Measurements from ENCODE around the gene BRAT1.
A peak's percentile ranks its signal among the peaks of the same experiment; 100 is the strongest.

The BRAT1 gene

DNA sequence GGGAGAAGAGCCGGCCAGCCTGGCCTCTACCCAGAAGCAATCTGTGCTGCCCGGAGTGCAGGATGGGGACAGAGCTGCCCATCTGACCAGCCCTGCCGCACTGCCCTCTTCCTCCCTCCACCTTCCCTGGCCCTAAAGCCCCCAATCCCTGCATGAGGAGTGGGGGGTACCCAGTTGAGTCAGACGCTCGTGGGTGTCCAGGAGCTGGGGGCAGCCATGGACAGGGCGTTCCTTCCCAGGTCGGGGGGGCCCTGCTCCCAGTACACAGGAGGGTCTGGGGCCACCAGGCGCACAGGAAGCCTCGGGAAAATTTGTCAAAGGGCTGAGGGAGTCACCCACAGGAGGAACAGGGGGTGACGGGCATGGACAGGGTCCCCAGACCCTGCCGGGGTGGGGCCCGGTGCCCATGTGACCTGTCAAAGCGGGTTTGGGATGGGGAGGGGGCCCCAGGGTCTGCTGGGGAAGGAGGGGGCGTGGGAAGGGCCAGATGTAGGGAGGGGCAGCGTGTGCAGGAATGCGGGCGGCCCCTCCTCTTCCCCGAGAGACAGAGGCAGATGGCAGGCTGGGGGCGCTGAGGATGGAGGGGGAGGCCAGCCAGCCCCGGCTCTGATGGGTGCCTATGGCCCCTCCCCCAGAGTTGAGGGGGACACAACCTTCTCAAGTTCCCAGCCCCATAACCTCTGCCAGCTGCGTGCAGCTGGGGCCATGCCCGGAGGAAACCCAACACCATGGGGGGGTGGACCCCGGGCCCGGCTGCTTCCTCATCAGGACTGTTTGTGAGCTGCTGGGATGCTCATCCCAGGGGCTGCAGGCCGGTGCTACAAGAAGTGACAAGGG lies 57.6 kb downstream of the BRAT1 start:
- Histone ChIP-seq H3K4ac (ENCODE audit: low read depth, low read length) (peak overlapping the region; percentile 46), H3K56ac (ENCODE audit: low read length) (no peak overlapping the region), H3K36me3 (ENCODE audit: control insufficient read depth, insufficient read depth, low read length) (no peaks in the 10 kb centered on the region), H4K5ac (ENCODE audit: low read length) (no peak overlapping the region), H2BK15ac (replicated peaks; ENCODE audit: low read depth) (no peak overlapping the region), H2BK5ac (ENCODE audit: low read length) (no peak overlapping the region), H3K27me3 (ENCODE audit: insufficient read depth, low read length, poor library complexity) (no peaks in the 10 kb centered on the region), H4K8ac (ENCODE audit: low read depth, low read length) (no peak overlapping the region), H3K23ac (ENCODE audit: low read length) (no peak overlapping the region), H3K27ac (ENCODE audit: low read depth, low read length) (no peak overlapping the region), H3K4me3 (ENCODE audit: low read length) (no peak overlapping the region), H3K9ac (ENCODE audit: low read length) (no peak overlapping the region), H3K4me1 (ENCODE audit: control insufficient read depth, low read depth, low read length) (no peaks in the 10 kb centered on the region), H2BK120ac (ENCODE audit: low read depth, low read length) (no peak overlapping the region), H3K4me2 (ENCODE audit: low read length) (no peak overlapping the region), H3K79me2 (ENCODE audit: control insufficient read depth, insufficient read depth, low read length) (no peaks in the 10 kb centered on the region), H2AK5ac (ENCODE audit: low read length) (no peak overlapping the region), H3K79me1 (ENCODE audit: low read length) (no peaks in the 10 kb centered on the region), H3K18ac (ENCODE audit: low read length) (no peak overlapping the region)
- no peak for DNase-seq
- no CpG with 5 or more reads among the region's 25 CpGs for WGBS (ENCODE audit: extremely low coverage, insufficient coverage, low lambda C conversion rate)

DNA sequence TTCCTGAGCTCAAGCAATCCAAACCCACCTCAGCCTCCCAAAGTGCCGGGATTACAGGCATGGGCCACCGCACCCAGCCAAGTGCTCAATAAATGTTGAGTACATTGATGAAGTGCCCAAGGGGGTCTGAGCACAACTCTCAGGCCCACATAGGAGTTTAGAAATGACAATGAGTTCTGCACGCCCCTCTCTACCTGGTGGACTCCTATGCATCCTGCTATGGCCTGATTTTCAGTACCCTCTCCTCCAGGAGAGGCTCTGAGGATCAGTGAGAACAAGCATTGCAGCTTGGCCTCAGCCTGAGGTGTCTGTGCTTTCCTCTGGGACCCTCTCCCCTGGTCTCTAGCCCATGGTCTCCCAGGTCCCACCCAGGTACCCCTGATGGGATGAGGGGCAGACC lies 58.3 kb downstream of the BRAT1 start:
- H2BK5ac ChIP-seq (ENCODE audit: low read length) = no peak overlapping the region
- H4K8ac ChIP-seq (ENCODE audit: low read depth, low read length) = no peak overlapping the region
- H3K56ac ChIP-seq (ENCODE audit: low read length) = no peak overlapping the region
- no peaks in the 10 kb centered on the region for H3K4me1 ChIP-seq (ENCODE audit: control insufficient read depth, low read depth, low read length)
- no peaks in the 10 kb centered on the region for H3K79me2 ChIP-seq (ENCODE audit: control insufficient read depth, insufficient read depth, low read length)
- no peak overlapping the region for H3K18ac ChIP-seq (ENCODE audit: low read length)
- H3K4ac ChIP-seq (ENCODE audit: low read depth, low read length) = no peak overlapping the region
- no peaks in the 10 kb centered on the region for H3K79me1 ChIP-seq (ENCODE audit: low read length)
- DNase-seq = no peak
- H2BK15ac ChIP-seq (replicated peaks; ENCODE audit: low read depth) = no peak overlapping the region
- no peak overlapping the region for H4K5ac ChIP-seq (ENCODE audit: low read length)
- no peak overlapping the region for H3K9ac ChIP-seq (ENCODE audit: low read length)
- WGBS (ENCODE audit: extremely low coverage, insufficient coverage, low lambda C conversion rate) = no CpG with 5 or more reads among the region's 3 CpGs
- H3K4me3 ChIP-seq (ENCODE audit: low read length) = no peak overlapping the region
- H2BK120ac ChIP-seq (ENCODE audit: low read depth, low read length) = no peak overlapping the region
- H2AK5ac ChIP-seq (ENCODE audit: low read length) = no peak overlapping the region
- no peaks in the 10 kb centered on the region for H3K36me3 ChIP-seq (ENCODE audit: control insufficient read depth, insufficient read depth, low read length)
- H3K27ac ChIP-seq (ENCODE audit: low read depth, low read length) = no peak overlapping the region
- no peaks in the 10 kb centered on the region for H3K27me3 ChIP-seq (ENCODE audit: insufficient read depth, low read length, poor library complexity)
- no peak overlapping the region for H3K23ac ChIP-seq (ENCODE audit: low read length)
- no peak overlapping the region for H3K4me2 ChIP-seq (ENCODE audit: low read length)

DNA sequence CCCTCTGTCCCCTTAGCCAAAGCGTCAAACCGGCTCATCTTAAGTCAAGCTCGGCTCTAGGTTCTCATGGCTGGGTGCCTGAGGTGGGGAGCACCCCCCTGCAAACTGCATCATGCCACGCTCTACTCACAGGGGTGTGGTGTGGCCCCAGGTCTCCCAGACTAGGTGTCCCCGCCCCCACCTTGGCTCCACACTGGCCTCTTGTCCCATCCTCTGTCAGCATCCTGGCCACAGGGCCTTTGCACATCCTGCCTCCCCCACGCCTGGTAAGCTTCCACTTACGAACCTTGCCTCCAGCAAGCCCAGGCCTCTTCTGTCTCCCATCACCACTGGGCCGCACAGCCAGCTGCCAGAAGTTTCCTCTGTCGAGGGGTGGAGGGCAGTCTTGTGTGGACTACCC lies 58.9 kb downstream of the BRAT1 start:
- no peak overlapping the region for H2BK15ac ChIP-seq (replicated peaks; ENCODE audit: low read depth)
- DNase-seq = no peak
- H2AK5ac ChIP-seq (ENCODE audit: low read length) = peak overlapping the region; percentile 48
- H3K4me2 ChIP-seq (ENCODE audit: low read length) = no peak overlapping the region
- H3K23ac ChIP-seq (ENCODE audit: low read length) = no peak overlapping the region
- no peak overlapping the region for H2BK120ac ChIP-seq (ENCODE audit: low read depth, low read length)
- WGBS (ENCODE audit: extremely low coverage, insufficient coverage, low lambda C conversion rate) = no CpG with 5 or more reads among the region's 9 CpGs
- no peak overlapping the region for H3K9ac ChIP-seq (ENCODE audit: low read length)
- no peak overlapping the region for H3K4ac ChIP-seq (ENCODE audit: low read depth, low read length)
- H3K18ac ChIP-seq (ENCODE audit: low read length) = no peak overlapping the region
- H3K27ac ChIP-seq (ENCODE audit: low read depth, low read length) = peak overlapping the region; percentile 41
- no peak overlapping the region for H4K5ac ChIP-seq (ENCODE audit: low read length)
- H3K79me2 ChIP-seq (ENCODE audit: control insufficient read depth, insufficient read depth, low read length) = no peaks in the 10 kb centered on the region
- H2BK5ac ChIP-seq (ENCODE audit: low read length) = no peak overlapping the region
- H3K4me1 ChIP-seq (ENCODE audit: control insufficient read depth, low read depth, low read length) = no peaks in the 10 kb centered on the region
- peak overlapping the region; percentile 50 for H3K56ac ChIP-seq (ENCODE audit: low read length)
- no peak overlapping the region for H4K8ac ChIP-seq (ENCODE audit: low read depth, low read length)
- H3K27me3 ChIP-seq (ENCODE audit: insufficient read depth, low read length, poor library complexity) = no peaks in the 10 kb centered on the region
- H3K79me1 ChIP-seq (ENCODE audit: low read length) = no peaks in the 10 kb centered on the region
- H3K36me3 ChIP-seq (ENCODE audit: control insufficient read depth, insufficient read depth, low read length) = no peaks in the 10 kb centered on the region
- H3K4me3 ChIP-seq (ENCODE audit: low read length) = no peak overlapping the region

DNA sequence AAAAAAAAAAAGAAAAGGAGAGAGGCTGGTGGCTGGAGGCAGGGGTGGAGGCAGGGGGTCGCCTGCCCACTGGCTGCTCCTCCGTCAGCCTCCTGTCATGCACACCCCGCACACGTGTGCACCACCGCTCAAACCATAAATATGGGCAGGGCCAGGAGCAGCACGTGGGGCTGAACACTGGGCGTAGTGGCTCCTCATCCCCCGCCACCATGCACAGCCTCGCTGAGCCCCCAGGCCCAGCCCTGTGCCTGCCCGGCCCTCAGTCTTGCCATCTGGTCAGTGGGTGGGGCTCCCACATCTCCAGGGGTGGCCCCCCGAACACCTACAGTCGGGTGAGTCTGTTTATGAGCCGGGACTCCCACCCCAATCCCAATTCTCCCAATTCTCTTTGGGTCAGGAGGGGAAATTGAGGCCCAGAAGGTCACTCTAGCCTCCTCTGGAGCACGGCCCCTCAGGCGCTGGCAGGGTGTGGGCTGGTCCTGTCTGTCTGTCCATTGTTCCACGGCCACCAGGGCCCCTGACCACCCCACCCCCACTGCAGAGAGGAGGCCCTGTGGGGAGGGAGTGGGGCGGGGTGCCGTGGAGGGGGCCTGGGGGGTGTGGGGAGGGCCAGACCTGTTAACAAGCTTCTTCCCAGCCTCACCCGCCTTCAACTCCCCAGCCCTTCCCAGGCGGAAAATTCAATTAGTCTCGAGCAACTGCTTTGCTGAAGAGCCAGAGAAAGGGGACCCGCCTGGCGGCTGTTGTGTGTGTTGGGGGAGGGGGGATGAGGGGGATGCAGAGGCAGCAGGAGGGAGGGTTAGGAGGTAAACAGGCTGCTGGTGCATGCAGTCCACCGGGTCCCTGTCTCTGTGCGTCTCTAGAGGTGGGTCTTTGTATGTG lies 59.7 kb downstream of the BRAT1 start:
- peak; percentile 73 for DNase-seq
- Histone ChIP-seq H3K4me3 (ENCODE audit: low read length) (no peak overlapping the region), H3K79me1 (ENCODE audit: low read length) (no peaks in the 10 kb centered on the region), H4K5ac (ENCODE audit: low read length) (no peak overlapping the region), H3K27ac (ENCODE audit: low read depth, low read length) (peak overlapping the region; percentile 41), H2BK5ac (ENCODE audit: low read length) (no peak overlapping the region), H3K4me2 (ENCODE audit: low read length) (no peak overlapping the region), H3K79me2 (ENCODE audit: control insufficient read depth, insufficient read depth, low read length) (no peaks in the 10 kb centered on the region), H3K27me3 (ENCODE audit: insufficient read depth, low read length, poor library complexity) (no peaks in the 10 kb centered on the region), H3K9ac (ENCODE audit: low read length) (no peak overlapping the region), H3K36me3 (ENCODE audit: control insufficient read depth, insufficient read depth, low read length) (no peaks in the 10 kb centered on the region), H2BK15ac (replicated peaks; ENCODE audit: low read depth) (no peak overlapping the region), H3K18ac (ENCODE audit: low read length) (peak overlapping the region; percentile 9), H3K56ac (ENCODE audit: low read length) (peak overlapping the region; percentile 50), H3K4ac (ENCODE audit: low read depth, low read length) (peak overlapping the region; percentile 60), H2AK5ac (ENCODE audit: low read length) (no peak overlapping the region), H3K4me1 (ENCODE audit: control insufficient read depth, low read depth, low read length) (no peaks in the 10 kb centered on the region), H4K8ac (ENCODE audit: low read depth, low read length) (no peak overlapping the region), H2BK120ac (ENCODE audit: low read depth, low read length) (no peak overlapping the region), H3K23ac (ENCODE audit: low read length) (no peak overlapping the region)
- no CpG with 5 or more reads among the region's 25 CpGs for WGBS (ENCODE audit: extremely low coverage, insufficient coverage, low lambda C conversion rate)

DNA sequence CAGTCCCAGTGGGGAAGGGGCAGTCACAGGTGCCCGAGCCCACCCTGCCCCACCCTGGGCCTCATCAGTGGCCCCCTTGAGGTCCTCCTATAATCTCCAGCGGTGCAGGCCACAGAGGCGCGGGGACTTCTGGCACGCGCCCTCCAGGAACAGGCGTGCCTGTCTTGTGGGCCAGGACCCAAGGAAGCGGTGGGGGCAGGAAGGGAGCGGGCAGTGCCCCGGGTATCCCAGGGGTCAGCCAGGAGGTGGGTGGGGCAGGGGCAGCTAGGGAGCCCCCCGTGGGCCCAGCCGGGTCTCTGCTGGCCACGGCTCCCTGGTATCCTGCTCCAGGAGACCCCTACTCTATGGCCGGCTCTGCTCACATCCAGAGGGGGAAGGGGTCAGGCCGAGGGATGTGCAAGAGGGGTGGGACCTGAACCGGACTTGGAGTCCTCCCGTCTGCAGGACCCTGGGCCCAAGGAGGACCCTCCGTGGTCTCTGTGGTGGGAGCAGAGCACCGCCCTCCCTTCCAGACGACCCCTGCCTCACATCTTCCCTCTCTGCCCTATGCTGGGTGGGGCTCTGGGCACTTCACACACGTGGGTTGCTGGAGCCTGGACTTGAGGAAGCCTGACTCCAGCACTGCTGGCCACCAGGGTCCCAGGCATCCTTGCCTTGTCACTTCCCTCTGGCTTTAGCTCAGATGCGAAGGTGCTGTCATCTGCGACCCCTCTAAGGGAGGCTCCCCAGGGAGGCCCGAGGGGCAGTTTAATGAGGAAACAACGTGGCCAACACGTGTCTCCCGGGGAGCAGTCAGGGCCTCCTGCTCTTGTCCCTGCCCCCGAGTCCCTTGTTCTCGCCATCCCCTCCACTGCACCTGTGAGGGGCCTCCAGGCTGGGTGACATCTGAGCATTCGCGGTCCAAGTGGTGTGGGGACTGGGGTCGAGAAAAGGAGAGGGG lies 60.9 kb downstream of the BRAT1 start:
- Histone ChIP-seq H3K4me3 (ENCODE audit: low read length) (no peak overlapping the region), H3K36me3 (ENCODE audit: control insufficient read depth, insufficient read depth, low read length) (no peaks in the 10 kb centered on the region), H3K27me3 (ENCODE audit: insufficient read depth, low read length, poor library complexity) (no peaks in the 10 kb centered on the region), H3K27ac (ENCODE audit: low read depth, low read length) (no peak overlapping the region), H3K9ac (ENCODE audit: low read length) (no peak overlapping the region), H3K4me1 (ENCODE audit: control insufficient read depth, low read depth, low read length) (no peaks in the 10 kb centered on the region), H3K4me2 (ENCODE audit: low read length) (no peak overlapping the region), H4K8ac (ENCODE audit: low read depth, low read length) (no peak overlapping the region), H3K56ac (ENCODE audit: low read length) (no peak overlapping the region), H3K79me1 (ENCODE audit: low read length) (no peaks in the 10 kb centered on the region), H2BK5ac (ENCODE audit: low read length) (no peak overlapping the region), H2AK5ac (ENCODE audit: low read length) (no peak overlapping the region), H3K79me2 (ENCODE audit: control insufficient read depth, insufficient read depth, low read length) (no peaks in the 10 kb centered on the region), H2BK120ac (ENCODE audit: low read depth, low read length) (no peak overlapping the region), H4K5ac (ENCODE audit: low read length) (no peak overlapping the region), H3K23ac (ENCODE audit: low read length) (no peak overlapping the region), H2BK15ac (replicated peaks; ENCODE audit: low read depth) (no peak overlapping the region), H3K4ac (ENCODE audit: low read depth, low read length) (no peak overlapping the region), H3K18ac (ENCODE audit: low read length) (no peak overlapping the region)
- DNase-seq = no peak
- no CpG with 5 or more reads among the region's 32 CpGs for WGBS (ENCODE audit: extremely low coverage, insufficient coverage, low lambda C conversion rate)
